Measurements from ENCODE around the gene MDM2. TPM values are rescaled to one million over a fixed set of nuclear protein-coding genes. Genes with fewer than 3 reads are reported as not detected.
A peak's percentile ranks its signal among the peaks of the same experiment; 100 is the strongest.

Gene MDM2
- total RNA-seq, 1 donor from 2014 or later, result 92.9 TPM

- no peak for ATAC-seq
Measured at GRCh38 chr12:68854078-68854468, 46.1 kb downstream of the MDM2 start.

GRCh38 chr12:68854554-68854953 lies 46.6 kb downstream of the MDM2 start:
- ATAC-seq, result no peak

- no peak for ATAC-seq
Measured at GRCh38 chr12:68855111-68855510, 47.1 kb downstream of the MDM2 start.

GRCh38 chr12:68855771-68856170 lies 47.8 kb downstream of the MDM2 start:
- ATAC-seq, result no peak

GRCh38 chr12:68856510-68856909 lies 48.5 kb downstream of the MDM2 start:
- ATAC-seq, result no peak

- ATAC-seq, result no peak
Measured at GRCh38 chr12:68861890-68862289, 53.9 kb downstream of the MDM2 start.

GRCh38 chr12:68863109-68863770 lies 55.3 kb downstream of the MDM2 start:
- no peak for ATAC-seq

GRCh38 chr12:68863886-68864454 lies 56.0 kb downstream of the MDM2 start:
- ATAC-seq, result peak; percentile 88

- no peak for ATAC-seq
Measured at GRCh38 chr12:68864604-68865003, 56.6 kb downstream of the MDM2 start.

GRCh38 chr12:68865399-68866164 lies 57.6 kb downstream of the MDM2 start:
- no peak for ATAC-seq

GRCh38 chr12:68866950-68867349 lies 59.0 kb downstream of the MDM2 start:
- no peak for ATAC-seq

- no peak for ATAC-seq
Measured at GRCh38 chr12:68867606-68868005, 59.6 kb downstream of the MDM2 start.

GRCh38 chr12:68868043-68868790 lies 60.2 kb downstream of the MDM2 start:
- ATAC-seq, result no peak

- ATAC-seq, result no peak
Measured at GRCh38 chr12:68870011-68870410, 62.0 kb downstream of the MDM2 start.

- no peak for ATAC-seq
Measured at GRCh38 chr12:68870443-68870842, 62.5 kb downstream of the MDM2 start.

- ATAC-seq, result no peak
Measured at GRCh38 chr12:68871396-68871795, 63.4 kb downstream of the MDM2 start.

- ATAC-seq, result no peak
Measured at GRCh38 chr12:68871921-68872320, 63.9 kb downstream of the MDM2 start.

GRCh38 chr12:68873316-68873715 lies 65.3 kb downstream of the MDM2 start:
- ATAC-seq, result no peak

GRCh38 chr12:68876461-68876860 lies 68.5 kb downstream of the MDM2 start:
- ATAC-seq, result no peak

- no peak for ATAC-seq
Measured at GRCh38 chr12:68877583-68877982, 69.6 kb downstream of the MDM2 start.

- ATAC-seq, result no peak
Measured at GRCh38 chr12:68878283-68878682, 70.3 kb downstream of the MDM2 start.

- no peak for ATAC-seq
Measured at GRCh38 chr12:68878846-68879245, 70.9 kb downstream of the MDM2 start.

GRCh38 chr12:68880660-68881325 lies 72.8 kb downstream of the MDM2 start:
- no peak for ATAC-seq

Data from esophagus mucosa (tissue), 1 donor.